ENCODE results near the gene PIGU.
A peak's percentile ranks its signal among the peaks of the same experiment; 100 is the strongest.
"Not testable (repeated sequence)": the region's sequence is repeated elsewhere in the genome, so short reads cannot be mapped to it uniquely, and the experiment has no call there.

PIGU gene

DNA sequence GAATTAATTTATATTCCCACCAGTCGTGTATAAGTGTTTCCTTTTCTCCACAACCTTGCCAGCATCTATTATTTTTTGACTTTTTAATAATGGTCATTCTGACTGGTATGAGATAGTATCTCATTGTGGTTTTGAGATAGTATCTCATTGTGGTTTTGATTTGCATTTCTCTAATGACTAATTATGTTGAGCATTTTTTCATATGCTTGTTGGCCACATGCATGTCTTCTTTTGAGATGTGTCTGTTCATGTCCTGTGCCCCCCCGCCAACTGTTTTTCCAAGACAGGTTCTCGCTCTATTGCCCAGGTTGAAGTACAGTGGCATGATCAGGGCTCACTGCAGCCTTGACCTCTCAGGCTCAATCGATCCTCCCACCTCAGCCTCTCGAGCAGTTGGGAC lies 15.1 kb downstream of the PIGU start:
- DNase-seq (ENCODE audit: low spot score): not testable (repeated sequence)

DNA sequence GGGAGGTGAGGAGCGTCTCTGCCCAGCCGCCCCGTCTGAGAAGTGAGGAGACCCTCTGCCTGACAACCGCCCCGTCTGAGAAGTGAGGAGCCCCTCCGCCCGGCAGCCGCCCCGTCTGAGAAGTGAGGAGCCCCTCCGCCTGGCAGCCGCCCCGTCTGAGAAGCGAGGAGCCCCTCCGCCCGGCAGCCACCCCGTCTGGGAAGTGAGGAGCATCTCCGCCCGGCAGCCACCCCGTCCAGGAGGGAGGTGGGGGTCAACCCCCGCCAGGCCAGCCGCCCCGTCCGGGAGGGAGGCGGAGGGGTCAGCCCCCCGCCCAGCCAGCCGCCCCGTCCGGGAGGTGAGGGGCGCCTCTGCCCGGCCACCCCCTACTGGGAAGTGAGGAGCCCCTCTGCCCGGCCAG lies 18.2 kb downstream of the PIGU start:
- DNase-seq (ENCODE audit: low spot score): not testable (repeated sequence)

- DNase-seq (ENCODE audit: low spot score): no peak
Measured at GRCh38 chr20:34654207-34654744, 22.6 kb downstream of the PIGU start.

DNA sequence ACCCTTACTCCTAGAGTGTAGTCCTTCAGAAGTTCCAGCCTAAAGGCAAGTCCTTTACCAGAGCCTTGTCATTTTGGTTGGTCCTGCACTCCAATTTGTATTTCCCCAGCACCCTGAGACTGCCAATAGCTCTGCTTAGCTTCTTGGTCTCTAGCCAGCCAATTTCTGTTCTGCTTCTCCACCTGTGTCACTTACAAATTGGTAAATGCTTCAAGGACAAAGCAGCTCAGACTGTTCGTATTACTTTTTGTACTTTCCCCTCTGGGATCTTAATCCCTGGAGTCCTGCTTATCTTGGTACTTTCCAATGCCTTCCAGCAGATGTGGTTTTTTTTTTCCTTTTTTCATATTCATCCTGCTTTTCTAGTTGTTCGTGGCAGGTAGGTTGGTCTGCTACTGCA lies 25.7 kb downstream of the PIGU start:
- no peak for DNase-seq (ENCODE audit: low spot score)

DNA sequence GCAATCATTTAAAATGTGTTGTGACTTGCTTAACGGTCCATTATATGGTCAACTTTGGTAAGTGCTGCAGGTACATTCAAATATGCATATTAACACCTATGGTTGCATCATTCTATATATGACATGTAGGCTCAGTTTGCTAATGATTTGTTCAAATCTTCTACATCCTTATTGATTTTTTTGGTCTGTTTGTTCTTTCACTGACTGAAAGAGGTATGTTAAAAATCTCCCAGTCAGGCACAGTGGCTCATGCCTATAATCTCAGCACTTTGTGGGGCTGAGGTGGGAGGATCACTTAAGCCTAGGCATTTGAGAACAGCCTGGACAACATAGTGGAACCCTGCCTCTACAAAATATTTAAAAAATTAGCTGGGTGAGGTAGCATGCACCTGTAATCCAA lies 29.2 kb downstream of the PIGU start:
- no peak for DNase-seq (ENCODE audit: low spot score)

GRCh38 chr20:34644951-34645350 lies 31.9 kb downstream of the PIGU start:
- DNase-seq (ENCODE audit: low spot score): no peak

DNA sequence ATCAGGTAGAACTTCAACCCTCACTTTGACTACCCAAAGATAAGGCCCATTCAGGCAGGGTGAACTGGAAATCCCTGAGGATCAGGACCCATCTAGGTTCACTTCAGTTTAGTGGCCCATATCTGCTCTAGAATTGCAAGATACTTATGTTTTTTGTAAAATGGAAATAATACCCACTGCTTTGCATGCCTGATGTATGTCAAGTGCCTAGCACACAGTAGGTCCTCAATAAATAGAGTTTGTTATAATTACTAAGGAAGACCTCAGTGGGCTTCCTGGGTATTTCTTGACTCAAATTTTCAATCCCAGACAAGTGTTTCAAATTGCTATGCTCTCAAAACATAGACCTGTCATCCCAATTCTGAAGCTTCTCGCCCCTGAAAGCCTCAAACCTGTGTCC lies 32.5 kb downstream of the PIGU start:
- no peak for DNase-seq (ENCODE audit: low spot score)

GRCh38 chr20:34643928-34644327 lies 33.0 kb downstream of the PIGU start:
- DNase-seq (ENCODE audit: low spot score): no peak

DNA sequence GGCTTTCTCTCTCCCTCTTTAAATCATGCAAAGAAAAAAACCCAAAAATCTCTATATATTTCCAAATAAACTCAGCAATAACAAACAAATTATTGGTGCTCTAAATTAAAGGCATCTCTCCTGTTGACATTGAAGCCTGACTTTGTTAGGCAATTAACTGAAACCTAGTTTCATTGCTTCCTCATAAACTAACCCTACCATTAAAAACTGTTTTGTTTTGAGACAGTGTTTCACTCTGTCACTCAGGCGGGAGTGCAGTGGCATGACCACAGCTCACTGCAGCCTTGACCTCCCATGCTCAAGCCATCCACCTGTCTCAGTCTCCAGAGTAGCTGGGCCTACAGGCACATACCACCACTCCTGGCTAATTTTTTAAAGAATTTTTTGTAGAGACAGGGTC lies 34.9 kb downstream of the PIGU start:
- DNase-seq (ENCODE audit: low spot score): no peak

DNA sequence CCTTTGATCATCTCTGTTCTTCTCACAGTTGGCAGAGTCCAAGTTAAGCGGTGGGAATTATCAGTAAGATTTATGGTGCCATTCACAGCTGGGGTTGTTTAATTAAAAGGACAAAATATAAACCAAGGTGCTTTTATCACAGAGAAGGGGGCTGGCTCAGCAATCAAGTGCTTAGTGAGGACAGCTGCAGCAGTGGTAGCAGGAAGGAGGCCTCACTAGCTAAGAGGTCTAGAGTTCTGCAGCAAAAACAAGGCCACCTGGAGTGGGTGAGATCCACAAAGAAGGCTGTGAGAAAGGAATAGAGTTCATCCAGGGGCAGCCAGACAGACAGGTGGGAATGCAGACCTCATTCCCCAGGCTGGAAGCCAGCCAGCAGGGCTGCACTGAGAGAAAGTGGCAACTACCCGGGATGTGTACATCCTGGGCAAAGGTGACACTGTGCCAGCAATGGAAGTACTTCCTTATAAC lies 37.1 kb downstream of the PIGU start:
- no peak for DNase-seq (ENCODE audit: low spot score)

GRCh38 chr20:34638532-34638931 lies 38.4 kb downstream of the PIGU start:
- DNase-seq (ENCODE audit: low spot score): no peak

- no peak for DNase-seq (ENCODE audit: low spot score)
Measured at GRCh38 chr20:34638039-34638292, 38.9 kb downstream of the PIGU start.

GRCh38 chr20:34637245-34638038 lies 39.5 kb downstream of the PIGU start:
- DNase-seq (ENCODE audit: low spot score): no peak

GRCh38 chr20:34636648-34637047 lies 40.2 kb downstream of the PIGU start:
- no peak for DNase-seq (ENCODE audit: low spot score)

DNA sequence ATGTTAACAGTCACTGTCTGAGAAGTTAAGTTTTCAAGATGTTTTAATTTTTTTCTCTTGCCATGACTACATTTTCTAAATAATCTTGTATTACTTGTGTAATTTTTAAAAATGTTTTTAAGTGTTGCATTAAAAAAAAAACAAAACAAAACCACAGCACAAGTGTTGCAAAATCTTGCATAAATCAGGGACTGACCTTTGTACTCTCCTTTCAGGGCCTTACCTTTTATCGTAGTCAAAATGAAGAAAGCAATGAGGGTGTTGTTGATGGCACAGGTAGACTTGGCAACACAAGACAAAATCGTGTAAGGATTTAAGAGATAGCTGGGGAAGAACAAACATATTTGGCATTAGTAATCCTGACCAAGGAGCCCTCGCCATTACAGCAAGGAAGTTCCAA lies 42.5 kb downstream of the PIGU start:
- DNase-seq (ENCODE audit: low spot score): no peak

GRCh38 chr20:34632870-34633452 lies 43.9 kb downstream of the PIGU start:
- no peak for DNase-seq (ENCODE audit: low spot score)

DNA sequence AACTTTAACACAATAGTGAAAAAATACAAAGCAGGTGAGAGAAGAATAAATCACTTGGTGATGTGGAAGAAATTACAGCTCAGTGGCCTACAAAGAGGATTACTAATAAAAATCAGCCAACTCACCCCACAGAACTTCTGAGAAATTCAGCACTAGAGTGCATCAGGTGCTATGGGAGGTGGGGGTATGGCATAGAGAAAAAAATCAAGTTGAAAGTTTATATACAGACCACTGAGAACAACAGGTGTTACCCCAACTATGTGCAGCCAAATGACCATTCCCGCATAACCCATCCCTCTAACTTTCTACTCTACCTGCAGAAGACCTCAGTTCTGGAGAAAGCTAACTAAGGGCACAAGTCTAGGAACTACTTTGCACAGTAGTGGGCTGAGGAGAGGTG lies 47.0 kb downstream of the PIGU start:
- no peak for DNase-seq (ENCODE audit: low spot score)

- no peak for DNase-seq (ENCODE audit: low spot score)
Measured at GRCh38 chr20:34629342-34629741, 47.5 kb downstream of the PIGU start.

DNA sequence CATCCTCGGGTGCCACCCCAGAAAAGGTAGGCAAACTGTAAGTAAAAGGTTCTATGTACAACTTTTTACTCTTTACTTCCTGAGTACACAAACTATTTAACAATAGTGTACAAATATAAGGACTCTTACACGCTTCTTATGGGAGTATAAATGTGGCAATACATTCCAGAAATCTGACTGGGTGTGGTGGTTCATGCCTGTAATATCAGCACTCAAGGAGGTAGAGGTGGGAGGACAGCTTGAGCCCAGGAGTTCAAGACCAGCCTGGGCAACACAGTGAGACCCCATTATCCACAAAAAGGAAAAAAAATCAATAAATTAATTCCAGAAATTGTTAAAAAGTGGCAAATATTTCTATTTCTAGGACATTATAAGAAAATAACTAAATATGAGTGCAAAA lies 48.9 kb downstream of the PIGU start:
- no peak for DNase-seq (ENCODE audit: low spot score)

GRCh38 chr20:34627458-34627857 lies 49.4 kb downstream of the PIGU start:
- no peak for DNase-seq (ENCODE audit: low spot score)

- DNase-seq (ENCODE audit: low spot score): no peak
Measured at GRCh38 chr20:34626992-34627391, 49.9 kb downstream of the PIGU start.

DNA sequence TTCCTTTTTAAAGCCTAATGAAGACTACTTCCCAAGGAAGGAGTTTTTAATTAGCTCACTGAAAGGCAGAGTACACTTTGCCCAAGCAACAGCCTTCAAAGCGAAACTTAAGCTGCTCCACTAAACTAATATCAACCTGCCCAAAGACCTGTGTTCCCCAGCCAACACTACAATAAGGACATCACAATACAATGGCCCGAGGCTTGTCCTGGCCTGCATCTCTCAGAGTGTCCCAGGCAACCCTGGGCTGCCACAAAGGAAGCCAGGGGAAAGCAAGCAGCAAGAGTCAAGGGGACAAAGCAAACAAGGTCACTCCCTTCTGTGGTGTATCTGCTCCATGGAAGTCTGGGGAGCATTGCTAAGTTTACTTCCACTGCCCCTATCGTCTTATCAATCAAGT lies 52.3 kb downstream of the PIGU start:
- peak; percentile 48 for DNase-seq (ENCODE audit: low spot score)

- no peak for DNase-seq (ENCODE audit: low spot score)
Measured at GRCh38 chr20:34622821-34623451, 54.0 kb downstream of the PIGU start.
